ENCODE results near the gene RTF2.

- no peak for TF ChIP-seq POLR2A (IDR thresholded peaks at IDR 0.05)
- no peak for TF ChIP-seq CTCF (IDR thresholded peaks at IDR 0.05)
- no peak for TF ChIP-seq EP300 (IDR thresholded peaks at IDR 0.05)
Measured at GRCh38 chr20:56420028-56420427, 48.4 kb upstream of the RTF2 start.

Measured in tibial nerve (tissue), 4 donors.